HG02840 (cell line): ENCODE data around the gene ENTREP3.
"Not testable (repeated sequence)": the region's sequence is repeated elsewhere in the genome, so short reads cannot be mapped to it uniquely, and the experiment has no call there.

Experiments used
- ATAC-seq: cut with Tn5 transposase; IDR thresholded peaks from one replicate; pipeline ENCODE4 v1.9.1; 2021; ENCODE audit warnings: mild to moderate bottlenecking, moderate library complexity, moderate number of reproducible peaks; ENCODE audit not compliant: unreplicated experiment, low FRiP score

The ENTREP3 gene

GRCh38 chr1:155255243-155256007 is at the start of gene ENTREP3:
Gene ENTREP3 (minus strand): TSS chr1:155255483. CDS start chr1:155254877, 606 bp downstream.
- ATAC-seq, result no peak

- no peak for ATAC-seq
Observed at GRCh38 chr1:155304558-155305063, 49.3 kb upstream of the ENTREP3 start.

- ATAC-seq, result no peak
Observed at GRCh38 chr1:155301342-155301841, 46.1 kb upstream of the ENTREP3 start, which contains the start of gene PKLR. Gene PKLR (minus strand): TSS chr1:155301438. CDS start chr1:155301395, 43 bp downstream.

- ATAC-seq, result no peak
Observed at GRCh38 chr1:155300553-155301329, 45.5 kb upstream of the ENTREP3 start.

GRCh38 chr1:155300024-155300423 is 44.7 kb upstream of the ENTREP3 start:
- no peak for ATAC-seq

- no peak for ATAC-seq
Observed at GRCh38 chr1:155297384-155297783, 42.1 kb upstream of the ENTREP3 start.

GRCh38 chr1:155296661-155297060 is 41.4 kb upstream of the ENTREP3 start:
- no peak for ATAC-seq

- ATAC-seq, result no peak
Observed at GRCh38 chr1:155295942-155296267, 40.6 kb upstream of the ENTREP3 start.

GRCh38 chr1:155295183-155295941 is 40.1 kb upstream of the ENTREP3 start:
- ATAC-seq, result no peak

GRCh38 chr1:155294520-155295182 is 39.4 kb upstream of the ENTREP3 start:
- ATAC-seq, result no peak

GRCh38 chr1:155293086-155293749 is 37.9 kb upstream of the ENTREP3 start:
- ATAC-seq, result no peak

GRCh38 chr1:155291006-155291405 is 35.7 kb upstream of the ENTREP3 start:
- not testable (repeated sequence) for ATAC-seq

- ATAC-seq, result no peak
Observed at GRCh38 chr1:155287987-155288543, 32.8 kb upstream of the ENTREP3 start.

GRCh38 chr1:155286544-155286943 is 31.3 kb upstream of the ENTREP3 start:
- ATAC-seq, result no peak

- ATAC-seq, result no peak
Observed at GRCh38 chr1:155285631-155286044, 30.4 kb upstream of the ENTREP3 start.

GRCh38 chr1:155285063-155285462 is 29.8 kb upstream of the ENTREP3 start:
- ATAC-seq, result no peak

GRCh38 chr1:155284476-155284875 is 29.2 kb upstream of the ENTREP3 start:
- ATAC-seq, result no peak

GRCh38 chr1:155282488-155283091 is 27.3 kb upstream of the ENTREP3 start:
- ATAC-seq, result no peak

- no peak for ATAC-seq
Observed at GRCh38 chr1:155279268-155279667, 24.0 kb upstream of the ENTREP3 start.
